IPS-11a (cell line): ENCODE measurements around the gene NKD1.

Experiments
- H3K4me3 ChIP-seq: one replicate; pipeline ENCODE4 v1.5.1; 2013; ENCODE audit warnings: low read depth, low read length, control low read depth

Gene NKD1

GRCh38 chr16:50622643-50623369 lies 74.6 kb downstream of the NKD1 start:
- H3K4me3 ChIP-seq, result no peak overlapping the region

- no peak overlapping the region for H3K4me3 ChIP-seq
These were observed 76.3 kb downstream of the NKD1 start for GRCh38 chr16:50624449-50624970.

- no peak overlapping the region for H3K4me3 ChIP-seq
These were observed 77.2 kb downstream of the NKD1 start for GRCh38 chr16:50625374-50625773.

GRCh38 chr16:50626868-50627267 lies 78.7 kb downstream of the NKD1 start:
- H3K4me3 ChIP-seq, result no peak overlapping the region

GRCh38 chr16:50627419-50627818 lies 79.2 kb downstream of the NKD1 start:
- H3K4me3 ChIP-seq, result no peak overlapping the region

- H3K4me3 ChIP-seq, result no peak overlapping the region
These were observed 80.1 kb downstream of the NKD1 start for GRCh38 chr16:50628156-50628802.

GRCh38 chr16:50629334-50629733 lies 81.1 kb downstream of the NKD1 start:
- H3K4me3 ChIP-seq, result no peak overlapping the region

GRCh38 chr16:50630394-50631020 lies 82.3 kb downstream of the NKD1 start:
- no peak overlapping the region for H3K4me3 ChIP-seq

- H3K4me3 ChIP-seq, result no peak overlapping the region
These were observed 83.2 kb downstream of the NKD1 start for GRCh38 chr16:50631249-50631984.

- H3K4me3 ChIP-seq, result no peak overlapping the region
These were observed 83.9 kb downstream of the NKD1 start for GRCh38 chr16:50631985-50632576.

GRCh38 chr16:50632927-50633800 lies 85.0 kb downstream of the NKD1 start:
- H3K4me3 ChIP-seq, result no peak overlapping the region

GRCh38 chr16:50634090-50634489 lies 85.9 kb downstream of the NKD1 start:
- H3K4me3 ChIP-seq, result no peak overlapping the region

GRCh38 chr16:50634947-50635346 lies 86.8 kb downstream of the NKD1 start:
- H3K4me3 ChIP-seq, result no peak overlapping the region

GRCh38 chr16:50635505-50636392 lies 87.6 kb downstream of the NKD1 start:
- H3K4me3 ChIP-seq, result no peak overlapping the region

GRCh38 chr16:50636753-50637374 lies 88.7 kb downstream of the NKD1 start:
- H3K4me3 ChIP-seq, result no peak overlapping the region

- H3K4me3 ChIP-seq, result no peak overlapping the region
These were observed 89.8 kb downstream of the NKD1 start for GRCh38 chr16:50637716-50638602.
